Heart left ventricle (tissue), 13 donors: ENCODE measurements around the gene PIGN.

Experiments
- POLR2A ChIP-seq, 2 donors: fragments of 450-650 bp; IDR thresholded peaks; one replicate each; pipeline ENCODE4 v1.6.1; 2017; ENCODE audit warnings: antibody characterized with exemption in 2 of 2, mild to moderate bottlenecking in 2 of 2, moderate library complexity in 2 of 2
- TF ChIP-seq, protein P1 (sequence below), 12 donors: fragments of 200-600 bp; sonication (generic) in 4 of 12; IDR thresholded peaks; one replicate each; pipeline versions ENCODE4 v1.5.0 to v1.8.0; 2018 to 2022; ENCODE audit warnings: antibody characterized with exemption in 12 of 12, mild to moderate bottlenecking in 5 of 12
- donor health status: ischemic (EF 13 %, LVEDD 7.1; RV severe dilation, severe dysfunction).
- donor health status: DM: no; HTN: yes; CAD: no.
- donor health status: DM: no; HTN: no; CAD: no.
- donor health status: ischemic (EF 25% LVEDD 6.9; RV normal size, moderate dysfunction).
- donor health status: ischemic (EF 25% LVEDD 5.7; RV mildly dilated, moderate dysfunction).
- donor health status: ischemic (EF 35%, LVEDD 5.7; RV mildly dilated, moderate dysfunction).
- donor health status: nonischemic (EF 11% LVEDD 7.7; RV severe dilation, severe dysfunction).
- donor health status: DM: yes; HTN: yes; CAD: no.
- donor health status: PGD.
- donor health status: ischemic (EF 29% LVEDD 5.4; RV normal size, mild dysfunction).
- donor health status: nonischemic (EF 23%, LVEDD 6.1; RV moderate dilation, normal function).

DNA sequence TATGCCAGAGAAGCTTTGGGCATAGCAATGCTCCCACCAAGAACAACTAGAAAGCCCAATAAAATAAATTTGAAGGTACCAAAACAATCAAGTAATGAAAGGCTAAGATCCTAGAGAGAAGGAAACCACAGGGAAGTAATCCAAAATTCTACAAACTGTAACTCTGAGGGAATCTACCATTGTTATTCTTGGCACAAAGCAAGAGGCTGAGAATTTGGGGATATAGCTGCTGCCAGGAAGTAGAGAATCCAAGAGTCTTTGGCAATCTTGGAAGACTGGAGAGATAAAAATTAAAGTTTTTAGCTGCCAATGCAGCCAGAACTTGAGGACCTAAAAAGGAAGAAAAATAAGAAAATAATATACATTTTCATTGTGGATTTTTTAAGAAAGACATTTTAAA lies 68.5 kb downstream of the PIGN start:
- TF ChIP-seq, protein P1, sequence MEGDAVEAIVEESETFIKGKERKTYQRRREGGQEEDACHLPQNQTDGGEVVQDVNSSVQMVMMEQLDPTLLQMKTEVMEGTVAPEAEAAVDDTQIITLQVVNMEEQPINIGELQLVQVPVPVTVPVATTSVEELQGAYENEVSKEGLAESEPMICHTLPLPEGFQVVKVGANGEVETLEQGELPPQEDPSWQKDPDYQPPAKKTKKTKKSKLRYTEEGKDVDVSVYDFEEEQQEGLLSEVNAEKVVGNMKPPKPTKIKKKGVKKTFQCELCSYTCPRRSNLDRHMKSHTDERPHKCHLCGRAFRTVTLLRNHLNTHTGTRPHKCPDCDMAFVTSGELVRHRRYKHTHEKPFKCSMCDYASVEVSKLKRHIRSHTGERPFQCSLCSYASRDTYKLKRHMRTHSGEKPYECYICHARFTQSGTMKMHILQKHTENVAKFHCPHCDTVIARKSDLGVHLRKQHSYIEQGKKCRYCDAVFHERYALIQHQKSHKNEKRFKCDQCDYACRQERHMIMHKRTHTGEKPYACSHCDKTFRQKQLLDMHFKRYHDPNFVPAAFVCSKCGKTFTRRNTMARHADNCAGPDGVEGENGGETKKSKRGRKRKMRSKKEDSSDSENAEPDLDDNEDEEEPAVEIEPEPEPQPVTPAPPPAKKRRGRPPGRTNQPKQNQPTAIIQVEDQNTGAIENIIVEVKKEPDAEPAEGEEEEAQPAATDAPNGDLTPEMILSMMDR (IDR thresholded peaks at IDR 0.05), result no peak
- TF ChIP-seq POLR2A (IDR thresholded peaks at IDR 0.05), result no peak
